GM12878 (cell line): ENCODE measurements around the gene CENPP.

Experiments used
- CHD2 ChIP-seq: IDR thresholded peaks from 2 replicates; pipeline ENCODE4 v1.6.1; 2011; ENCODE audit warnings: low read depth, low read length, improper control_type of control experiment, borderline replicate concordance
- GABPA ChIP-seq: IDR thresholded peaks from 2 replicates; pipeline ENCODE4 v1.6.1; 2014; ENCODE audit warnings: antibody characterized with exemption, low read depth, mild to moderate bottlenecking, inconsistent platforms
- POLR2A ChIP-seq: IDR thresholded peaks from 2 replicates; pipeline ENCODE4 v1.6.1; 2011; ENCODE audit warnings: low read depth, mild to moderate bottlenecking, low read length
- SIN3A ChIP-seq: IDR thresholded peaks from 2 replicates; pipeline ENCODE4 v1.6.1; 2012; ENCODE audit warnings: low read depth, low read length, improper control_type of control experiment
- STAT1 ChIP-seq: fragments of 450-650 bp; conservative IDR thresholded peaks from 2 replicates; pipeline ENCODE4 v1.6.1; 2014; ENCODE audit warnings: antibody characterized with exemption, mild to moderate bottlenecking
- YY1 ChIP-seq: IDR thresholded peaks from 2 replicates; pipeline ENCODE4 v1.6.1; 2011; ENCODE audit warnings: low read depth, mild to moderate bottlenecking, low read length
- ZNF24 ChIP-seq: fragments of 450-650 bp; IDR thresholded peaks from 2 replicates; pipeline ENCODE4 v1.6.1; 2017; ENCODE audit warnings: antibody characterized with exemption, mild to moderate bottlenecking
- TF ChIP-seq, protein P1 (sequence below), 3 experiments: IDR thresholded peaks in 2 of 3; conservative IDR thresholded peaks in 1 of 3; 2 replicates each; pipeline ENCODE4 v1.5.1; 2011; ENCODE audit warnings: low read depth in 3 of 3, low read length in 3 of 3, mild to moderate bottlenecking in 3 of 3, control low read depth in 2 of 3, moderate library complexity in 2 of 3, inconsistent platforms in 1 of 3, mixed read lengths in 1 of 3; ENCODE audit not compliant: control insufficient read depth in 2 of 3, insufficient read depth in 1 of 3; ENCODE audit errors: extremely low read depth in 1 of 3
- TF ChIP-seq, protein P2 (sequence below): IDR thresholded peaks from 2 replicates; pipeline ENCODE4 v1.6.1; 2012; ENCODE audit warnings: low read depth, low read length, improper control_type of control experiment

DNA sequence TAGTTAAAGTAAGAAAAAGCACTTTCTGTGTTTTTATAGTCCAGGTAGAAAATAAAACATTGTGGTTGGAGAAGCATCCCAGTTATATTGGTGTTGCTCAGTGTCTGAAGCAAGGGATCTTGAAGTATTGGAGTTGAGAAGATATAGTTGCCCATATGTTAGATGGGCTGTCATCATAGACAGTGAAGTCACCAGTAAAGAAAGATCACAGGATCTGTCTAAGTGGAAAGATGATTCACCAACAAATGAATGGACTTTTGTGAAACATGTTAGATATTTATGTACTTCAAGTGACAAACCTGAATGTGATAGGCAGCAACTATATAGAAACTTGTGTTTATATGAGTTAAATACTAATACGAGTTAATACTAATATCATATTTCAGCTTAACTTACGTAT, 66.9 kb downstream of the CENPP start:
- TF ChIP-seq SIN3A, result no peak
- TF ChIP-seq CHD2, result no peak
- TF ChIP-seq STAT1, result no peak
- TF ChIP-seq GABPA, result no peak
- no peak for TF ChIP-seq YY1
- TF ChIP-seq, protein P1, sequence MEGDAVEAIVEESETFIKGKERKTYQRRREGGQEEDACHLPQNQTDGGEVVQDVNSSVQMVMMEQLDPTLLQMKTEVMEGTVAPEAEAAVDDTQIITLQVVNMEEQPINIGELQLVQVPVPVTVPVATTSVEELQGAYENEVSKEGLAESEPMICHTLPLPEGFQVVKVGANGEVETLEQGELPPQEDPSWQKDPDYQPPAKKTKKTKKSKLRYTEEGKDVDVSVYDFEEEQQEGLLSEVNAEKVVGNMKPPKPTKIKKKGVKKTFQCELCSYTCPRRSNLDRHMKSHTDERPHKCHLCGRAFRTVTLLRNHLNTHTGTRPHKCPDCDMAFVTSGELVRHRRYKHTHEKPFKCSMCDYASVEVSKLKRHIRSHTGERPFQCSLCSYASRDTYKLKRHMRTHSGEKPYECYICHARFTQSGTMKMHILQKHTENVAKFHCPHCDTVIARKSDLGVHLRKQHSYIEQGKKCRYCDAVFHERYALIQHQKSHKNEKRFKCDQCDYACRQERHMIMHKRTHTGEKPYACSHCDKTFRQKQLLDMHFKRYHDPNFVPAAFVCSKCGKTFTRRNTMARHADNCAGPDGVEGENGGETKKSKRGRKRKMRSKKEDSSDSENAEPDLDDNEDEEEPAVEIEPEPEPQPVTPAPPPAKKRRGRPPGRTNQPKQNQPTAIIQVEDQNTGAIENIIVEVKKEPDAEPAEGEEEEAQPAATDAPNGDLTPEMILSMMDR (IDR thresholded peaks at IDR 0.05 in 2 of 3, conservative IDR thresholded peaks at IDR 0.05 in 1 of 3; ENCODE audit: control insufficient read depth in 2 of 3, extremely low read depth in 1 of 3, insufficient read depth in 1 of 3, low read depth in 3 of 3, low read length in 3 of 3), result no peak
- no peak for TF ChIP-seq POLR2A
- TF ChIP-seq ZNF24, result no peak
- TF ChIP-seq, protein P2, sequence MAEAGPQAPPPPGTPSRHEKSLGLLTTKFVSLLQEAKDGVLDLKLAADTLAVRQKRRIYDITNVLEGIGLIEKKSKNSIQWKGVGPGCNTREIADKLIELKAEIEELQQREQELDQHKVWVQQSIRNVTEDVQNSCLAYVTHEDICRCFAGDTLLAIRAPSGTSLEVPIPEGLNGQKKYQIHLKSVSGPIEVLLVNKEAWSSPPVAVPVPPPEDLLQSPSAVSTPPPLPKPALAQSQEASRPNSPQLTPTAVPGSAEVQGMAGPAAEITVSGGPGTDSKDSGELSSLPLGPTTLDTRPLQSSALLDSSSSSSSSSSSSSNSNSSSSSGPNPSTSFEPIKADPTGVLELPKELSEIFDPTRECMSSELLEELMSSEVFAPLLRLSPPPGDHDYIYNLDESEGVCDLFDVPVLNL, result no peak
